Measurements from ENCODE around the gene C7orf25. TPM values are rescaled to one million over a fixed set of nuclear protein-coding genes. Genes with fewer than 3 reads are reported as not detected.

C7orf25 gene
- total and polyA plus RNA-seq, 5 donors from 2014 or later = 0.98 to 6.3 (median 2.0) TPM

DNA sequence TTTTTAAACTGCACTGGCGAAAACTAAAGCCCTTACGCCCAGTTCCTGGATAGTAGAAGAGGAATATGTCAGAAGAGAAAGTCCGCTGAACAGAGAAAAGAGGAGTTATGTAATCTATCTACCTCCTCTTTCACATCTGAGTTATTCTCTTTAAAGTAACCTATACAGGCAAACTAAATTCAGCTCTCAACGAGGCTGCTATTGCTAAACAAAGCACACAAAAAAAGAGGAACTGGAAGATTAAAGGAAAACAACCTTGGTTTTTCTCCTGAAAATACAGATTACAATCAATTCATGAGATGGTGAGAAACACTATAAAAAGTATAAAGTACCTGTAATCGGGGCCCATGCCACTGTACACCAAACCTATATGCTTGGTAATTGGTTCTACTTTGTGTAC is 14.3 kb upstream of the C7orf25 start:
- Mint-ChIP-seq H3K4me3 (no peak overlapping the region), H3K4me1 (peaks cover 29 to 61% (median 47%) of the 10 kb centered on the region in 4 donors), H3K9me3 (no peaks in the 10 kb centered on the region), H3K27me3 (no peaks in the 10 kb centered on the region), H3K36me3 (peaks cover 34% of the 10 kb centered on the region), H3K27ac (peak overlapping the region in 1 of 3 donors; percentile 43)
- no peak for ATAC-seq (ENCODE audit: low read depth in 2 of 2)
- Histone ChIP-seq H3K9me3 (ENCODE audit: control insufficient read depth in 2 of 2, low read length in 2 of 2) (no peaks in the 10 kb centered on the region), H3K36me3 (ENCODE audit: control insufficient read depth, insufficient read depth, low read length) (peaks cover 60% of the 10 kb centered on the region), H3K27me3 (ENCODE audit: control insufficient read depth, insufficient read depth, low read length) (no peaks in the 10 kb centered on the region), H3K27ac (ENCODE audit: insufficient read depth, low read length, poor library complexity, severe bottlenecking) (no peak overlapping the region), H3K4me1 (ENCODE audit: control insufficient read depth, insufficient read depth, low read length, poor library complexity, severe bottlenecking) (peaks cover 29% of the 10 kb centered on the region), H3K4me3 (ENCODE audit: low read depth, low read length) (no peak overlapping the region)
- no peak for DNase-seq

DNA sequence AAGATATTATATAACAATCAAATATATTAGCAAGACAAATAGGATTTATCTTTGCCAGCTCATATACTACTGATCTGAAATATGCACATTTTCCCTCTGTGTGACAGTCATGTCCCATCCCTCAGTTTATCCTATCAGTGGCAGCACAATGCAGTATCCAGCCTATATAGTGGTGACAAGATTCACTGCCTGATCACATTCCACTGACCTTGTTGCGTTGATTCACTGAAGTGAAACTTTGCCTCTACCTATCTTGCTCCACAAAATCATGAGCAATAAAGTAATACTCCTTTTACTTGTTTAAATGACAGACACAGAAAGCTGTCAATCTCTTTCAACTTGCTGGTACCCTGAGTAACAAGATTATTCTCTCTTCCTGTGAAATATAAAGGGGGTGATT is 13.8 kb upstream of the C7orf25 start:
- ATAC-seq (ENCODE audit: low read depth in 2 of 2) = no peak
- no peak overlapping the region for H3K27ac Mint-ChIP-seq

DNA sequence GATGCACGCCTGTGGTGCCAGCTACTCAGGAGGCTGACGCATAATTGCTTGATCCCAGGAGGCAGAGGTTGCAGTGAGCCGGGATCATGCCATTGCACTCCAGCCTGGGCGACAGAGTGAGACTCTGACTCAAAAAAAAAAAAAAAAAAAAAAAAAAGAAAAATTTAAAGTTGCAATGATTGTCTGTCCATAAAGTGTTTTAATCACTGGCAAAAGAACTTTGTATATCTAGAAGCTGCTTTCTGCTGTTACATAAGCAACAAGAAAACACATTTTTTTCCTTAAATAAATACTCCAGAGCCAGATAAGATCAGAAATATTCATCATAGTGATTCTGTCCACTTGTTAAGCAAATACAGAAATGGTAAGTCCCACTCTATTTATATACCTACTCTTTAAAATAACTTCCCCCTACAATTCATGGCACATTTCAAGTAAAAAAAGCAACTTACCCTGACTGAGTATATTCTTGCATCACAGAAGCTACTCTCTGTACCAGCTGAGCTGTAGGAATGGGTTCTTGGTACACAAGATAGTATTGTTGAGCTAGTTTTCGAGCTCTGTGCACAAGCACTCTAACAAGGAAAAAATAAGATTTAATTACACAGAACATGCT is 12.5 kb upstream of the C7orf25 start:
- peaks cover 79% of the 10 kb centered on the region for H3K36me3 ChIP-seq (ENCODE audit: control insufficient read depth, insufficient read depth, low read length)
- H3K4me3 ChIP-seq (ENCODE audit: low read depth, low read length) = no peak overlapping the region
- no peak overlapping the region for H3K4me3 Mint-ChIP-seq
- DNase-seq (no peak), ATAC-seq (ENCODE audit: low read depth in 2 of 2) (no peak)
- H3K36me3 Mint-ChIP-seq = peaks cover 49% of the 10 kb centered on the region
- H3K27me3 Mint-ChIP-seq = no peaks in the 10 kb centered on the region
- H3K9me3 ChIP-seq (ENCODE audit: control insufficient read depth in 2 of 2, low read length in 2 of 2) = no peaks in the 10 kb centered on the region
- H3K4me1 ChIP-seq (ENCODE audit: control insufficient read depth, insufficient read depth, low read length, poor library complexity, severe bottlenecking) = peaks cover 10% of the 10 kb centered on the region
- H3K9me3 Mint-ChIP-seq = no peaks in the 10 kb centered on the region
- no peaks in the 10 kb centered on the region for H3K27me3 ChIP-seq (ENCODE audit: control insufficient read depth, insufficient read depth, low read length)
- H3K4me1 Mint-ChIP-seq = peaks cover 21 to 43% (median 39%) of the 10 kb centered on the region in 4 donors
- no peak overlapping the region for H3K27ac Mint-ChIP-seq
- no peak overlapping the region for H3K27ac ChIP-seq (ENCODE audit: insufficient read depth, low read length, poor library complexity, severe bottlenecking)

More for the DNA sequence above, 13.8 kb upstream of the C7orf25 start:
- Mint-ChIP-seq H3K4me1 (peaks cover 28 to 55% (median 45%) of the 10 kb centered on the region in 4 donors), H3K4me3 (no peak overlapping the region), H3K9me3 (no peaks in the 10 kb centered on the region), H3K36me3 (peaks cover 39% of the 10 kb centered on the region), H3K27me3 (no peaks in the 10 kb centered on the region)
- Histone ChIP-seq H3K36me3 (ENCODE audit: control insufficient read depth, insufficient read depth, low read length) (peaks cover 66% of the 10 kb centered on the region), H3K9me3 (ENCODE audit: control insufficient read depth in 2 of 2, low read length in 2 of 2) (no peaks in the 10 kb centered on the region), H3K27ac (ENCODE audit: insufficient read depth, low read length, poor library complexity, severe bottlenecking) (no peak overlapping the region), H3K4me1 (ENCODE audit: control insufficient read depth, insufficient read depth, low read length, poor library complexity, severe bottlenecking) (peaks cover 23% of the 10 kb centered on the region), H3K27me3 (ENCODE audit: control insufficient read depth, insufficient read depth, low read length) (no peaks in the 10 kb centered on the region), H3K4me3 (ENCODE audit: low read depth, low read length) (no peak overlapping the region)
- DNase-seq = no peak

DNA sequence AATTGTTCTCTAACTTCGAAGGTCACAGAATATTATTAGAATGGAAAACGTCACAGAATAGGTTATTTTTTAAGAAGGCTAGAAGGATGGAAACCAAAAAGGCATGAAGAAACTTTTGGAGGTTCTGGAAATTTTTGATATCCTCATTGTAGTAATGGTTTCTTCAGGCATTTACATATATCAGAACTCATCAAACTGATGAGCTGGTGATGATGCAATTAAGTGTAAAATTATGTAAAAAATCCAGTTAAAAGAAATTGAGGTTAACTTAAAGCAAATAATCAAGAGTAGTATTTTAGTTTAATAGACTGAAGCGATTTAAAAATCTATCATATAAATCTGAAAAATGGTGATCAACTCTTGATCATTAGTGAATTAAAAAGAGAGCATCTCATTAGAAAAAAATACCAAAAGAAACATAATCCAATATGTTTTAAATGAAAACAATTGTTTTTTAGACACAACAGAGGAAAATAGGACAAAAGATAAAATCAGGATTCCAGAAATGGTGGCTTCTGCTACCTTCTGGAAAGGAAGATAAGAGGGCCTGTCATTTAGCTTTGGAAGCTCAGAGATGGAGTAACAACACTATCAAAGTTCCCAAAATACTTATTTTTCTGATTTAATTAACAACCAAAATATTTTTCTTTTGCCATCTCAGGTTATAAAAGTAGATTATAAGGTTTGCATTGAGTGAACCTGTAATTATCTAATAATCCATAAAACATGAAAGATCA is 10.3 kb upstream of the C7orf25 start:
- Mint-ChIP-seq H3K4me1 (peaks cover 20 to 25% (median 22%) of the 10 kb centered on the region in 4 donors), H3K27ac (peak overlapping the region in 1 of 3 donors; percentile 66), H3K4me3 (no peak overlapping the region), H3K36me3 (peaks cover 54% of the 10 kb centered on the region), H3K9me3 (no peaks in the 10 kb centered on the region), H3K27me3 (no peaks in the 10 kb centered on the region)
- Histone ChIP-seq H3K27me3 (ENCODE audit: control insufficient read depth, insufficient read depth, low read length) (no peaks in the 10 kb centered on the region), H3K27ac (ENCODE audit: insufficient read depth, low read length, poor library complexity, severe bottlenecking) (no peak overlapping the region), H3K9me3 (ENCODE audit: control insufficient read depth in 2 of 2, low read length in 2 of 2) (no peaks in the 10 kb centered on the region), H3K36me3 (ENCODE audit: control insufficient read depth, insufficient read depth, low read length) (peaks cover 96% of the 10 kb centered on the region), H3K4me3 (ENCODE audit: low read depth, low read length) (no peak overlapping the region), H3K4me1 (ENCODE audit: control insufficient read depth, insufficient read depth, low read length, poor library complexity, severe bottlenecking) (no peaks in the 10 kb centered on the region)
- no peak for ATAC-seq (ENCODE audit: low read depth in 2 of 2)
- no peak for DNase-seq

DNA sequence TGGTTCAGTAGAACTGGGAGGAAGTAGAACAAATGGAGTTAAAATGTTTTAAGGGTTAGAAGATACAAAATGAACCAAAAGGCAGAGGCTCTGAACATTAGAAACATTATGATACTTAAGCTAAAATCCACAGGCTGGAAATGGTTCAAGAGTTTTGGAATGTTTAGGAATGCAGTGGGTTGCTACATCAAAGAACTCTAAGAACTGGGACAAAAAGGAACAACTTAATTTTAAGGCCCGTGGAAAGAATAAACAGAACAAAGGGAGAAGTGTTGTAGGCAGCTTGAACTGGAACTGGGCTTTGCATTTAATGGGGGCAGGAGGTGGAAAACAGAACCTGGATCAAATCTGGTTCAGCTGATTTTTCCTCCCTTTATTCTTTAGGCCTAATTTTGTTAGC is 3.5 kb upstream of the C7orf25 start:
- Mint-ChIP-seq H3K27me3 (no peaks in the 10 kb centered on the region), H3K36me3 (peaks cover 28% of the 10 kb centered on the region), H3K27ac (peak overlapping the region in 2 of 3 donors; percentile 68 to 90), H3K4me3 (peak overlapping the region in 1 of 4 donors; percentile 43), H3K9me3 (peaks cover 0 to 1% (median 0%) of the 10 kb centered on the region in 7 donors), H3K4me1 (peaks cover 0 to 21% (median 20%) of the 10 kb centered on the region in 4 donors)
- Histone ChIP-seq H3K27me3 (ENCODE audit: control insufficient read depth, insufficient read depth, low read length) (no peaks in the 10 kb centered on the region), H3K4me1 (ENCODE audit: control insufficient read depth, insufficient read depth, low read length, poor library complexity, severe bottlenecking) (peaks cover 14% of the 10 kb centered on the region), H3K36me3 (ENCODE audit: control insufficient read depth, insufficient read depth, low read length) (peaks cover 42% of the 10 kb centered on the region), H3K27ac (ENCODE audit: insufficient read depth, low read length, poor library complexity, severe bottlenecking) (no peak overlapping the region), H3K9me3 (ENCODE audit: control insufficient read depth in 2 of 2, low read length in 2 of 2) (no peaks in the 10 kb centered on the region), H3K4me3 (ENCODE audit: low read depth, low read length) (no peak overlapping the region)
- DNase-seq (no peak), ATAC-seq (ENCODE audit: low read depth in 2 of 2) (no peak)

DNA sequence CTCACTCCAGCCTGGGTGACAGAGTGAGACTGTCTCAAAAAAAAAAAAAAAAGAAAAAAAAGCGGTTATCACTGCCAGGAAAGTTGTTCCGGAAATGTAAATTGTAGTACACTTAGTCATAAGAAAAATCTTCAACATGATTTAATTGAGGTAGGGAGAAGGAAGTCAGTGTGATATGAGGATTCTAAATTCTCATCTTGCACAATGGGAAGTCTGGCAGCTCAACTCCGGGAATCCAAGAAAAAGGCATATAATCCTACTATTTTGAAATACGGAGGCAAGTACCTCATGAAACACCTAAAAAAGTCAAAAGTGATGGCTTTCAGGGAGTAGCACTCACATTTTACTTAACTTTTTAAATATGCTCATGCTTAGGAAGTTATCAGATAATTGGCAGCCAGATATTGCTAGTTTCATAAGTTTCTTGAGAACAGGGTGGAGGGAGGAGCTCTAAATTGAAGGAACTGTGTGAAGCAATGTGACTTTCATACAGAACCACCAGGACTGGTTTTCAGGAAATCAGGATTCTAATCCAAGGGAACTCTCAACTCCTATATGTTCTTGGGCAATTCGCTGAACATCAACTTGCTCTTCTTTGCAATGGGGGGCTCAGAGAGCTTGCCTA is 2.7 kb upstream of the C7orf25 start:
- Histone ChIP-seq H3K36me3 (ENCODE audit: control insufficient read depth, insufficient read depth, low read length) (peaks cover 34% of the 10 kb centered on the region), H3K27me3 (ENCODE audit: control insufficient read depth, insufficient read depth, low read length) (no peaks in the 10 kb centered on the region), H3K4me1 (ENCODE audit: control insufficient read depth, insufficient read depth, low read length, poor library complexity, severe bottlenecking) (peaks cover 14% of the 10 kb centered on the region), H3K27ac (ENCODE audit: insufficient read depth, low read length, poor library complexity, severe bottlenecking) (no peak overlapping the region), H3K4me3 (ENCODE audit: low read depth, low read length) (no peak overlapping the region), H3K9me3 (ENCODE audit: control insufficient read depth in 2 of 2, low read length in 2 of 2) (no peaks in the 10 kb centered on the region)
- H3K9me3 Mint-ChIP-seq = peaks cover 0 to 1% (median 0%) of the 10 kb centered on the region in 7 donors
- peaks cover 30% of the 10 kb centered on the region for H3K36me3 Mint-ChIP-seq
- H3K4me3 Mint-ChIP-seq = peak overlapping the region in 2 of 4 donors; percentile 13 to 43
- no peaks in the 10 kb centered on the region for H3K27me3 Mint-ChIP-seq
- ATAC-seq (ENCODE audit: low read depth in 2 of 2) (no peak), DNase-seq (no peak)
- H3K4me1 Mint-ChIP-seq = peaks cover 0 to 29% (median 24%) of the 10 kb centered on the region in 4 donors
- H3K27ac Mint-ChIP-seq = peak overlapping the region in 2 of 3 donors; percentile 23 to 68

DNA sequence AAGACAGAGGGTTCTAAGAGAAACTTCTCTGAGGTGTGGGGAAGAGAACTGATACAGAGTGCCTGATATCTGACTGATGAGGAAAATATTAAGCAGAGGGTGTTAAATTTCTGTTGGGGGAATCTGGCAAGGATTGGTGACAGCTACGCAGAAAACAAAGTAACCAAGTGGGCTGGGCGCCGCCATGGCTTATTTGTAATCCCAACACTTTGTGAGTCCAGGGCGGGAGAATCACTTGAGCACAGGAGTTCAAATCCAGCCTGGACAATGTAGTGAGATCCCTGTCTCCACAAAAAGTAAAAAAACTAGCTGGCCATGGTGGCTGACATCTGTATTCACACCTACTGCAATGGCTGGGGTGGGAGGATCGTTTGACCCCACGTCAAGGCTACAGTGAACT is 2.1 kb upstream of the C7orf25 start:
- Histone ChIP-seq H3K4me1 (ENCODE audit: control insufficient read depth, insufficient read depth, low read length, poor library complexity, severe bottlenecking) (peaks cover 14% of the 10 kb centered on the region), H3K36me3 (ENCODE audit: control insufficient read depth, insufficient read depth, low read length) (peaks cover 29% of the 10 kb centered on the region), H3K9me3 (ENCODE audit: control insufficient read depth in 2 of 2, low read length in 2 of 2) (no peaks in the 10 kb centered on the region), H3K27ac (ENCODE audit: insufficient read depth, low read length, poor library complexity, severe bottlenecking) (no peak overlapping the region), H3K27me3 (ENCODE audit: control insufficient read depth, insufficient read depth, low read length) (no peaks in the 10 kb centered on the region), H3K4me3 (ENCODE audit: low read depth, low read length) (no peak overlapping the region)
- Mint-ChIP-seq H3K4me1 (peaks cover 0 to 31% (median 25%) of the 10 kb centered on the region in 4 donors), H3K36me3 (peaks cover 25% of the 10 kb centered on the region), H3K9me3 (peaks cover 0 to 1% (median 0%) of the 10 kb centered on the region in 7 donors), H3K4me3 (peak overlapping the region in 1 of 4 donors; percentile 96), H3K27me3 (no peaks in the 10 kb centered on the region), H3K27ac (peak overlapping the region in 2 of 3 donors; percentile 15 to 23)
- no peak for DNase-seq
- ATAC-seq (ENCODE audit: low read depth in 2 of 2) = no peak
